ENCODE results near the gene GTSE1.

GTSE1 gene

GRCh38 chr22:46370584-46371291 lies 74.1 kb downstream of the GTSE1 start:
- H3K4me3 Mint-ChIP-seq = no peak overlapping the region
- H3K9me3 Mint-ChIP-seq = peaks cover 1% of the 10 kb centered on the region
- no peak overlapping the region for H3K27ac Mint-ChIP-seq
- peaks cover 20% of the 10 kb centered on the region for H3K27me3 Mint-ChIP-seq (ENCODE audit: low read depth)
- no peaks in the 10 kb centered on the region for H3K36me3 Mint-ChIP-seq (ENCODE audit: low read depth)
- DNase-seq (ENCODE audit: low spot score) = no peak
- no peaks in the 10 kb centered on the region for H3K4me1 Mint-ChIP-seq (ENCODE audit: low read depth)

DNA sequence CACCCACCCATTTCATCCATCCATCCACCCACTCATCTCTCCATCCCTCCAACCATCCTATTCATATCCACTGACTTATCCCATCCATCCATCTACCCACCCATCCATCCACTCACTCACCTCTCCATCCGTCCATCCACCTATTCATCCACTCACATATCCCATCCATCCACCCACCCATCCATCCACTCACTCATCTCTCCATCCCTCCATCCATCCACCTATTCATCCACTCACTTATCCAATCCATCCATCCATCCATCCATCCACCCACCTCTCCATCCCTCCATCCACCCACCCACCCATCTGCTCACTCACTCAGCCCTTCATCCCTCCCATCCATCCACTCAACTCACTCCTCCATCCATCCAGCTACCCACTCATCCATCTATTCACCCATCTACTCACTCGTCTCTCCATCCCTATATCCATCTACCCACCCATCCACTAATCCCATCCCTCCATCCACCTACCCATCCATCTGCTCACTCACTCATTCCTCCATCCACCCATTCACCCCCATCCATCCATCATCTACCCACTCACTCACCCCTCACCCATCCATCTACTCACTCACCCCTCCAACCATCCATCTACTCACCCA lies 75.1 kb downstream of the GTSE1 start:
- Mint-ChIP-seq H3K4me1 (ENCODE audit: low read depth) (no peaks in the 10 kb centered on the region), H3K4me3 (no peak overlapping the region), H3K27me3 (ENCODE audit: low read depth) (peaks cover 20% of the 10 kb centered on the region), H3K36me3 (ENCODE audit: low read depth) (no peaks in the 10 kb centered on the region), H3K27ac (no peak overlapping the region), H3K9me3 (peaks cover 4% of the 10 kb centered on the region)
- DNase-seq (ENCODE audit: low spot score) = no peak

GRCh38 chr22:46372686-46373085 lies 76.0 kb downstream of the GTSE1 start:
- no peak overlapping the region for H3K27ac Mint-ChIP-seq
- H3K4me3 Mint-ChIP-seq = no peak overlapping the region
- no peaks in the 10 kb centered on the region for H3K36me3 Mint-ChIP-seq (ENCODE audit: low read depth)
- H3K9me3 Mint-ChIP-seq = peaks cover 4% of the 10 kb centered on the region
- no peaks in the 10 kb centered on the region for H3K4me1 Mint-ChIP-seq (ENCODE audit: low read depth)
- H3K27me3 Mint-ChIP-seq (ENCODE audit: low read depth) = peaks cover 20% of the 10 kb centered on the region
- DNase-seq (ENCODE audit: low spot score) = no peak

- no peaks in the 10 kb centered on the region for H3K36me3 Mint-ChIP-seq (ENCODE audit: low read depth)
- DNase-seq (ENCODE audit: low spot score) = no peak
- H3K27me3 Mint-ChIP-seq (ENCODE audit: low read depth) = peaks cover 20% of the 10 kb centered on the region
- H3K4me1 Mint-ChIP-seq (ENCODE audit: low read depth) = no peaks in the 10 kb centered on the region
- H3K9me3 Mint-ChIP-seq = peaks cover 4% of the 10 kb centered on the region
- no peak overlapping the region for H3K27ac Mint-ChIP-seq
- no peak overlapping the region for H3K4me3 Mint-ChIP-seq
Measured at GRCh38 chr22:46373159-46373558, 76.5 kb downstream of the GTSE1 start.

- Mint-ChIP-seq H3K9me3 (peaks cover 4% of the 10 kb centered on the region), H3K4me1 (ENCODE audit: low read depth) (no peaks in the 10 kb centered on the region), H3K4me3 (no peak overlapping the region), H3K36me3 (ENCODE audit: low read depth) (no peaks in the 10 kb centered on the region), H3K27me3 (ENCODE audit: low read depth) (peaks cover 20% of the 10 kb centered on the region), H3K27ac (no peak overlapping the region)
- DNase-seq (ENCODE audit: low spot score) = no peak
Measured at GRCh38 chr22:46373921-46374662, 77.4 kb downstream of the GTSE1 start.

DNA sequence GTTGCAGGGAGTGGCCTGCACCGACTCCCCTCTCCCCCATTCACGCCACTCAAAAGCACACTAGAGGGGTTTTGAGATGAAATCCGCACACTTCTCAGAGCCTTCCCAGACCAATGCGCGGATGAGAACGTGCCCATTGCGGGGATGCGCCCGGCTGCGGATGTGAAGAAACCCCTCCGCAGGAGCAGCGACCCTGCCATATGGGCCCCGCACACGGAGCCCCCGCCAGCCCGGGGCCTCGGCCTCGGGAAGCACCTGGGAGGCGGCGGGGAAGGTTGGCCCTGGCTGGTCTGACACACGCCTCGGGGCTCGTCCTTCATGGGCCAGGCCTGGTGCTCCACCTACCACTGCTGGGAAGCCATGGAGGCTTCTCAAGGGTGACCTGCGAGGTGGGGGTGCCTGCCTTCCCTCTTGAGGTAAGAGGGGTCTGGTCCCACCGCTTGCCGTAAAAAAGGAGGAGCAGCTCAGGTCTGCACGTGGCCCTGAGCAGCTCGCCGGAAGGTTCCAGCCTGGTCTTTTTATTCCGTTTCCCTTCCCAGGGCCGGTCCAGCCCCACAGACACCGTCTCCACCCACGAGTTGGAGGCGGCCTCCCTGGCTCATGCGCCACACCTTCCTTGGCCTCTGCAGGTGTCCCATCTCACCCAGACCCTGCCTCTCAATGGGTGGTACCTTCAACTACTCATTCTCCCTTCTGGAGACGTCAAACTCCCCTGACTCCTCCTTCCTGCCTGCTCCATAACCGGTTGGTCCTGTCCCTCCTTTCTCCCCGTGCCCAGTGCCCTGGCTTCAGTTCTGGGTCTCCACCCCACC lies 78.2 kb downstream of the GTSE1 start:
- no peaks in the 10 kb centered on the region for H3K4me1 Mint-ChIP-seq (ENCODE audit: low read depth)
- no peak for DNase-seq (ENCODE audit: low spot score)
- H3K36me3 Mint-ChIP-seq (ENCODE audit: low read depth) = no peaks in the 10 kb centered on the region
- no peak overlapping the region for H3K4me3 Mint-ChIP-seq
- H3K27ac Mint-ChIP-seq = no peak overlapping the region
- H3K9me3 Mint-ChIP-seq = peaks cover 4% of the 10 kb centered on the region
- peaks cover 20% of the 10 kb centered on the region for H3K27me3 Mint-ChIP-seq (ENCODE audit: low read depth)

- peaks cover 4% of the 10 kb centered on the region for H3K9me3 Mint-ChIP-seq
- H3K36me3 Mint-ChIP-seq (ENCODE audit: low read depth) = no peaks in the 10 kb centered on the region
- no peak overlapping the region for H3K4me3 Mint-ChIP-seq
- DNase-seq (ENCODE audit: low spot score) = no peak
- no peak overlapping the region for H3K27ac Mint-ChIP-seq
- no peaks in the 10 kb centered on the region for H3K4me1 Mint-ChIP-seq (ENCODE audit: low read depth)
- H3K27me3 Mint-ChIP-seq (ENCODE audit: low read depth) = peaks cover 20% of the 10 kb centered on the region
Measured at GRCh38 chr22:46376111-46376510, 79.4 kb downstream of the GTSE1 start.

DNA sequence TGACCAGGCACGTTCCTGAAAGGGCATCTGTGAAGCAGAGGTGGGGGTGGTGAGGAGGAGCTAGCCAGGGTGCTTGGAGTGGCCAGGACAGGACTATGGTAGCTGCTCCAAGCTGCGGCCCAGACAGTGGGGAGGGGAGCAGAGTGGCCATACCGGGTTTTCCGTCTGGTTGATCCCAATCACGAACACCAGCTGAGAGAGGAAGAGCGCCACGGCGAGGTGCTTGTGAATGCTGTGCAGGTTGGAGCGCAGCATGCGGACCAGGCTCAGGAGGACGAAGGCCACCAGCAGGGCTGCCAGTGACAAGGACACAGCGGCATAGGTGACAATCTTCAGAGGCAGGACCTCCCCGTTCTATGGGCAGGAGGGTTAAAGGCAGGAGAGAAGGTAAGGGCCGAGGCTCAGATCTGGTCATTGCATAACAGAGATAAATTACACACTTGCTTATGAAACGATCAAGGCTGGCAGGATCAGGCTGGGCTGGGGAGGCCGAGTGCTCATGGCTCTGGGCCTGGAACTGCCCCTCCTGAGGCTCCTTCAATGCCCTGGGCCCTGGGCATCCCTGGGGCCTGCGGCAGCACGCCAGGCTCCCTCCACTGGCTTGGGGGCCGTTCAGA lies 80.3 kb downstream of the GTSE1 start:
- no peaks in the 10 kb centered on the region for H3K4me1 Mint-ChIP-seq (ENCODE audit: low read depth)
- no peaks in the 10 kb centered on the region for H3K36me3 Mint-ChIP-seq (ENCODE audit: low read depth)
- peaks cover 4% of the 10 kb centered on the region for H3K9me3 Mint-ChIP-seq
- H3K4me3 Mint-ChIP-seq = no peak overlapping the region
- no peak for DNase-seq (ENCODE audit: low spot score)
- H3K27ac Mint-ChIP-seq = no peak overlapping the region
- peaks cover 17% of the 10 kb centered on the region for H3K27me3 Mint-ChIP-seq (ENCODE audit: low read depth)

DNA sequence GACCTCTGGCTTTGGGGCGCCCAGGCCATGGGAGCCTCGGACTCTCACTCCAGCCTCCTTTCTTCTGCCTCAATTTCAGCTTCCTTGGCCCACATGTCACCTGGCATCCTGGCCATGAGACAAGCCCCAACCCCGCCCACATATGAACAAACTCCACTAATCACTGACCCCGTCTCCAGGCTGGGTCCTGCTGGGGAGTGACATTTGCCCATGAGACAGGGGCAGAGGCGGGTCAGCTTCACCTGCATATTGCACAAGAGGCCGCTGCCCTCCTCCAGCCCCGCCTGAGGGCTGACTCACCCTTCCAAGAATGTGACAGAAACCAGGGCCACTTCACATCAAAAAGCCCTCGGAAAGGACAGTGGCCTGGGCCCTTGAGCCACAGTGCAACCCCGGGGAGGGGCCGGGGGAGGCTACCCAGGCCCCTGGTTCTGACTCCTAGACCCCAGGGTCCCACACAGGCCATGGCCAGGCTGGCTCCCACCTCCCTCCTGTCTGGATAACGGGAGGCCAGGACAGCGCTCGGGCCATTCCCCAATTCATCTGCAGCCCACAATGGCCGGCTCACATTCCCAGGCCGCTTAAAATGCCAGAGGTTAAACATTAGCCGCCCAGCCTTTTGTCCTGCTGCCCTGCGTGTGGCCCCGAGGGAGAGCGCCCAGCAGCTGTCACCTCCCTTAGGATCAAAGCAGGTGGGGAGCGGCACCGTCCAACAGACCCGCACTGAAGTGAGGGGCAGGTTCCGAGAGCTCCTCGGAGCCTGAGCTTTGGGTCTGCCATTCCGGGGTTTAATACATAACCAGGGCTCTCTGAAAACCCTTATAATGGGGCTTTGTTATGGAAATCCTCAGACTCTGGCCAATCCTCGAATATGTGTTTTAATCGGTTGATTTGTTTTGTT lies 81.1 kb downstream of the GTSE1 start:
- no peaks in the 10 kb centered on the region for H3K36me3 Mint-ChIP-seq (ENCODE audit: low read depth)

GRCh38 chr22:46378426-46379065 lies 81.9 kb downstream of the GTSE1 start:
- H3K36me3 Mint-ChIP-seq (ENCODE audit: low read depth) = no peaks in the 10 kb centered on the region
- peaks cover 4% of the 10 kb centered on the region for H3K9me3 Mint-ChIP-seq
- H3K27ac Mint-ChIP-seq = no peak overlapping the region
- H3K4me3 Mint-ChIP-seq = no peak overlapping the region
- H3K4me1 Mint-ChIP-seq (ENCODE audit: low read depth) = no peaks in the 10 kb centered on the region
- DNase-seq (ENCODE audit: low spot score) = no peak
- H3K27me3 Mint-ChIP-seq (ENCODE audit: low read depth) = peaks cover 10% of the 10 kb centered on the region

More for the DNA sequence above, 81.1 kb downstream of the GTSE1 start:
- DNase-seq (ENCODE audit: low spot score) = no peak
- H3K27me3 Mint-ChIP-seq (ENCODE audit: low read depth) = peaks cover 14% of the 10 kb centered on the region
- H3K4me1 Mint-ChIP-seq (ENCODE audit: low read depth) = no peaks in the 10 kb centered on the region
- no peak overlapping the region for H3K27ac Mint-ChIP-seq
- H3K9me3 Mint-ChIP-seq = peaks cover 4% of the 10 kb centered on the region
- no peak overlapping the region for H3K4me3 Mint-ChIP-seq

GRCh38 chr22:46379066-46379930 lies 82.6 kb downstream of the GTSE1 start:
- Mint-ChIP-seq H3K4me3 (no peak overlapping the region), H3K27me3 (ENCODE audit: low read depth) (peaks cover 7% of the 10 kb centered on the region), H3K27ac (no peak overlapping the region), H3K9me3 (peaks cover 4% of the 10 kb centered on the region), H3K36me3 (ENCODE audit: low read depth) (no peaks in the 10 kb centered on the region), H3K4me1 (ENCODE audit: low read depth) (no peaks in the 10 kb centered on the region)
- no peak for DNase-seq (ENCODE audit: low spot score)

DNA sequence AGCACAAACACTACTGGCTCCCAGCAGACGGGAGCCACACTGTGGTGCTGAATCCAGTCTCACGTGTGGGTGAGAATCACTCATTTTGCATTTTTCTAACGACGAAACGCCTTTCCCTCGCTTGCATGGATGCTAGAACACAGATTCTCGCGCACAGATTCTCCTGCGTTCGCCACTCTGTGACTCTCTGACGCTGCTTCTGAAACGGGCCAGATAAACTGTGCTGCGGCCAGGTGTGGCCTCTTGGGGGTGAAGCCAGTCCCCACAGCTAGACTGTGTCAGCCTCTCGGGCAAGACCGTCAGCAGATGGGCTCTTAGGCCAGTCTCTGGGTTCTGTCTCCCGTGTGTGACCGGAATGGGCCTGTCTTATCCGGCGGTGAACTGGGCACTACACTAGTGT lies 83.4 kb downstream of the GTSE1 start:
- no peak overlapping the region for H3K27ac Mint-ChIP-seq
- H3K27me3 Mint-ChIP-seq (ENCODE audit: low read depth) = peaks cover 4% of the 10 kb centered on the region
- no peak for DNase-seq (ENCODE audit: low spot score)
- H3K9me3 Mint-ChIP-seq = peaks cover 4% of the 10 kb centered on the region
- H3K4me1 Mint-ChIP-seq (ENCODE audit: low read depth) = no peaks in the 10 kb centered on the region
- no peaks in the 10 kb centered on the region for H3K36me3 Mint-ChIP-seq (ENCODE audit: low read depth)
- H3K4me3 Mint-ChIP-seq = no peak overlapping the region

Data from T-helper 2 cell treated with Interferon-gamma antibody and Interleukin-4, amounts not matched to agents 5 μg/mL and 100 μg/mL, for 36 hours (primary cell).